Spleen (tissue), 11 donors: ENCODE data around the gene LPP. TPM values are rescaled to one million over a fixed set of nuclear protein-coding genes. Genes with fewer than 3 reads are reported as not detected.

ENCODE experiments used
- DNase-seq: peaks from one replicate; pipeline ENCODE4 v3.0.0-alpha.2; 2020
- H3K27ac ChIP-seq, 8 donors: fragments of 200-600 bp; sonication (generic) in 7 of 8; 1 replicate in 4 of 8; 2 replicates in 4 of 8; pipeline versions ENCODE4 v1.5.0 to v1.8.0; 2016 to 2021; ENCODE audit warnings: inconsistent platforms in 4 of 8, mild to moderate bottlenecking in 4 of 8, moderate library complexity in 1 of 8
- H3K27me3 ChIP-seq, 7 donors: fragments of 200-600 bp; sonication (generic) in 6 of 7; replicated peaks in 1 of 7; 1 replicate in 4 of 7; 2 replicates in 3 of 7; pipeline versions ENCODE4 v1.5.0 to v1.8.0; 2016 to 2021; ENCODE audit warnings: inconsistent platforms in 3 of 7, mild to moderate bottlenecking in 1 of 7
- H3K36me3 ChIP-seq, 6 donors: fragments of 200-600 bp; sonication (generic) in 5 of 6; 1 replicate in 4 of 6; 2 replicates in 2 of 6; pipeline versions ENCODE4 v1.5.0 to v1.8.0; 2016 to 2021; ENCODE audit warnings: inconsistent platforms in 2 of 6
- H3K4me1 ChIP-seq, 6 donors: fragments of 200-600 bp; sonication (generic) in 5 of 6; 1 replicate in 3 of 6; 2 replicates in 3 of 6; pipeline versions ENCODE4 v1.5.0 to v1.8.0; 2016 to 2021; ENCODE audit warnings: inconsistent platforms in 3 of 6
- H3K4me3 ChIP-seq, 8 donors: fragments of 200-600 bp; sonication (generic) in 7 of 8; 1 replicate in 4 of 8; 2 replicates in 4 of 8; pipeline versions ENCODE4 v1.5.0 to v1.8.0; 2016 to 2021; ENCODE audit warnings: inconsistent platforms in 4 of 8, mild to moderate bottlenecking in 4 of 8, moderate library complexity in 2 of 8
- H3K9me3 ChIP-seq, 8 donors: fragments of 200-600 bp; sonication (generic) in 7 of 8; 1 replicate in 4 of 8; 2 replicates in 4 of 8; pipeline versions ENCODE4 v1.5.0 to v1.8.0; 2016 to 2021; ENCODE audit warnings: inconsistent platforms in 4 of 8
- POLR2A ChIP-seq, 3 donors: fragments of 450-650 bp; IDR thresholded peaks; one replicate each; pipeline ENCODE4 v1.5.1; 2017; ENCODE audit warnings: antibody characterized with exemption in 3 of 3, mild to moderate bottlenecking in 1 of 3
- POLR2AphosphoS5 ChIP-seq, 3 donors: sonication (generic); formaldehyde crosslinking; IDR thresholded peaks; one replicate each; pipeline ENCODE4 v1.5.1; 2017; ENCODE audit warnings: antibody characterized with exemption in 3 of 3
- WGBS, 5 donors: extraction: QIAGEN DNeasy Blood & Tissue Kit in 3 of 5; methylation state at CpG; one replicate each; pipeline versions ENCODE4 v1.1.5 to v1.1.7; 2013 to 2018; 5-methylcytosine and 5-hydroxymethylcytosine counted together
- intact Hi-C: fragments of 100-400 bp; cut with DNase I; formaldehyde crosslinking; loops from one replicate; pipeline ENCODE4 v1.15.0; 2023; ENCODE audit warnings: low total_unique reads
- polyA plus RNA-seq, 3 donors: library from polyadenylated mRNA; stranded (reverse); fragments of 200-250 nt; gene quantifications; one replicate each; pipeline ENCODE4 v1.2.1, GENCODE V29; 2013
- total RNA-seq, 7 donors: library from RNA; depleted of rRNA in 3 of 7; stranded (reverse); fragments of >200 nt in 3 of 7; fragmentation: NEBNext Ultra II Directional in 4 of 7; extraction: Animal tissue kit (Norgen Biotek cat#: 25700) in 4 of 7; gene quantifications; one replicate each; pipeline versions ENCODE4 v1.1.0 to v1.2.1, GENCODE V29; 2016 to 2021
- TF ChIP-seq, protein P1 (sequence below), 11 experiments: fragments of 200-600 bp in 7 of 11; fragments of 450-650 bp in 4 of 11; sonication (generic) in 4 of 11; IDR thresholded peaks in 8 of 11; conservative IDR thresholded peaks in 3 of 11; 1 replicate in 7 of 11; 2 replicates in 4 of 11; pipeline versions ENCODE4 v1.4.0 to v1.8.0; 2016 to 2021; ENCODE audit warnings: antibody characterized with exemption in 11 of 11, inconsistent platforms in 4 of 11, mild to moderate bottlenecking in 1 of 11
- donor health status: healthy with polysubstance abuse.
- donor health status: DM: no; HTN: no; CAD: no; lungs with moderate emphysema.
- donor health status: DM: no; HTN: no; CAD: no.
- donor health status: Bipolar disorder and iron deficiency.
- donor health status: healthy.
- donor health status: DM: no; HTN: no; CAD: no.
- donor health status: DM: yes; HTN: yes; CAD: no.

The LPP gene
- total and polyA plus RNA-seq, 10 donors, result 2.4 to 270 (median 156) TPM

DNA sequence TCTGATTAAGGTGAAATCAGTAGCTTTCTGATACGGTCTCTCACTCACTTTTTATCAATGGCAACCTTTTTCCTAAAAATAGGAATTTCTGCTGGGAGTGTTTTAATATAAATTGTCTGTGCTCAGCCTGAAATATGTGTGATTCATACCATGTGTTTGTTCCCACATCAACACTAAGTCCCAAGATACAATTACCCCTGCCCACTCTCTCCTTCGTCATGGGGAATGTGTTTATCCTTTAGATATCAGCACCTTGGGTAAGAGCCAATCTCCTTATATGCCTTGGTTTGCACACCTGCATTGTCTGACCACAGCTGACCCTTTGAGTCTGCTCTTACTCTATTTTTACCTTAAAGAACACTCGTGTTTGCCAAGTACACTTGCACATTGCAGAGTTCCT lies 356.4 kb downstream of the LPP start:
- Histone ChIP-seq H3K4me1 (peaks cover 3 to 37% (median 15%) of the 10 kb centered on the region in 6 donors), H3K36me3 (peaks cover 0 to 6% (median 0%) of the 10 kb centered on the region in 6 donors), H3K4me3 (no peak overlapping the region), H3K27ac (no peak overlapping the region), H3K27me3 (no peaks in the 10 kb centered on the region), H3K9me3 (peaks cover 0 to 5% (median 0%) of the 10 kb centered on the region in 8 donors)
- intact Hi-C loops, result no loop called here
- TF ChIP-seq POLR2AphosphoS5 (IDR thresholded peaks at IDR 0.05) (no peak), POLR2A (IDR thresholded peaks at IDR 0.05) (no peak)
- TF ChIP-seq, protein P1, sequence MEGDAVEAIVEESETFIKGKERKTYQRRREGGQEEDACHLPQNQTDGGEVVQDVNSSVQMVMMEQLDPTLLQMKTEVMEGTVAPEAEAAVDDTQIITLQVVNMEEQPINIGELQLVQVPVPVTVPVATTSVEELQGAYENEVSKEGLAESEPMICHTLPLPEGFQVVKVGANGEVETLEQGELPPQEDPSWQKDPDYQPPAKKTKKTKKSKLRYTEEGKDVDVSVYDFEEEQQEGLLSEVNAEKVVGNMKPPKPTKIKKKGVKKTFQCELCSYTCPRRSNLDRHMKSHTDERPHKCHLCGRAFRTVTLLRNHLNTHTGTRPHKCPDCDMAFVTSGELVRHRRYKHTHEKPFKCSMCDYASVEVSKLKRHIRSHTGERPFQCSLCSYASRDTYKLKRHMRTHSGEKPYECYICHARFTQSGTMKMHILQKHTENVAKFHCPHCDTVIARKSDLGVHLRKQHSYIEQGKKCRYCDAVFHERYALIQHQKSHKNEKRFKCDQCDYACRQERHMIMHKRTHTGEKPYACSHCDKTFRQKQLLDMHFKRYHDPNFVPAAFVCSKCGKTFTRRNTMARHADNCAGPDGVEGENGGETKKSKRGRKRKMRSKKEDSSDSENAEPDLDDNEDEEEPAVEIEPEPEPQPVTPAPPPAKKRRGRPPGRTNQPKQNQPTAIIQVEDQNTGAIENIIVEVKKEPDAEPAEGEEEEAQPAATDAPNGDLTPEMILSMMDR (IDR thresholded peaks at IDR 0.05 in 8 of 11, conservative IDR thresholded peaks at IDR 0.05 in 3 of 11), result no peak
- 88 to 94% (median 91%) methylated on average over 3 of the region's 3 CpGs for WGBS, 5 donors
- no peak for DNase-seq

- Histone ChIP-seq H3K9me3 (no peaks in the 10 kb centered on the region), H3K4me1 (peaks cover 0 to 3% (median 0%) of the 10 kb centered on the region in 6 donors), H3K36me3 (peaks cover 0 to 2% (median 0%) of the 10 kb centered on the region in 6 donors), H3K4me3 (no peak overlapping the region), H3K27me3 (no peaks in the 10 kb centered on the region), H3K27ac (no peak overlapping the region)
- 84 to 92% (median 88%) methylated on average over 7 of the region's 7 CpGs for WGBS, 5 donors
- intact Hi-C loops, result no loop called here
- TF ChIP-seq, protein P1 (IDR thresholded peaks at IDR 0.05 in 8 of 11, conservative IDR thresholded peaks at IDR 0.05 in 3 of 11), result no peak
- TF ChIP-seq POLR2AphosphoS5 (IDR thresholded peaks at IDR 0.05) (no peak), POLR2A (IDR thresholded peaks at IDR 0.05) (no peak)
- no peak for DNase-seq
Measured at GRCh38 chr3:188513662-188514328, 359.8 kb downstream of the LPP start.

DNA sequence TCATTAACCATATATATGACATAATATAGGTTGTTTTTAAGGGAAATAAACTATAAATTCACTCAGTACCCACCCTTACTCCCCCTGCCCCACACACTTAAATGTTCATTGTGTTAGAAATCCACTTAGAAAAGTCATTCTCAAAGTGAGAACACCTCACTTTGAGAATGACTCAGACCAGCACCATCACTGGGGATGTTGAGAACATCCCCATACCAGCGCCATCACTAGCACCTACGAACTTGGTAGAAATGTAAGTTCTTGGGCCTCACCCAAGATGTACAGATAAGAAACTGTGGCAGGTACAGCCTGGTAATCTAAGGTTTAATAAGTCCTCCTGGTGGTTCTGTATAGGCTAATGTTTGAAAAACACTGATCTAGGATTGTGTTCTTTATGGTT lies 362.6 kb downstream of the LPP start:
- Histone ChIP-seq H3K9me3 (no peaks in the 10 kb centered on the region), H3K27me3 (no peaks in the 10 kb centered on the region), H3K27ac (no peak overlapping the region), H3K4me1 (no peaks in the 10 kb centered on the region), H3K36me3 (no peaks in the 10 kb centered on the region), H3K4me3 (no peak overlapping the region)
- no peak for DNase-seq
- 77 to 88% (median 87%) methylated on average over 2 of the region's 2 CpGs for WGBS, 5 donors
- TF ChIP-seq POLR2AphosphoS5 (IDR thresholded peaks at IDR 0.05), result no peak
- no peak for TF ChIP-seq POLR2A (IDR thresholded peaks at IDR 0.05)
- TF ChIP-seq, protein P1 (IDR thresholded peaks at IDR 0.05 in 8 of 11, conservative IDR thresholded peaks at IDR 0.05 in 3 of 11), result no peak
- intact Hi-C loops, result no loop called here

- 84 to 98% (median 93%) methylated on average over 2 of the region's 2 CpGs for WGBS, 5 donors
- TF ChIP-seq POLR2AphosphoS5 (IDR thresholded peaks at IDR 0.05), result no peak
- TF ChIP-seq POLR2A (IDR thresholded peaks at IDR 0.05), result no peak
- TF ChIP-seq, protein P1 (IDR thresholded peaks at IDR 0.05 in 8 of 11, conservative IDR thresholded peaks at IDR 0.05 in 3 of 11), result no peak
- H3K27ac ChIP-seq, result no peak overlapping the region
Measured at GRCh38 chr3:188518416-188518815, 364.5 kb downstream of the LPP start.

More at GRCh38 chr3:188518416-188518815, 364.5 kb downstream of the LPP start:
- Histone ChIP-seq H3K27me3 (no peaks in the 10 kb centered on the region), H3K4me3 (no peak overlapping the region), H3K36me3 (no peaks in the 10 kb centered on the region), H3K9me3 (no peaks in the 10 kb centered on the region), H3K4me1 (no peaks in the 10 kb centered on the region)
- intact Hi-C loops, result no loop called here
- no peak for DNase-seq
